Panc1 (cell line): ENCODE data around the gene C1QTNF3. TPM values are rescaled to one million over a fixed set of nuclear protein-coding genes. Genes with fewer than 3 reads are reported as not detected.

ENCODE experiments used
- ATAC-seq: fragments of 200-7000 bp; cut with Tn5 transposase; 2 replicates; pipeline ENCODE4 v1.9.1; 2020; ENCODE audit warnings: mild to moderate bottlenecking, moderate library complexity
- BruUV-seq: library from RNA; stranded (reverse); fragments of 400-500 nt; replicated peaks from 2 replicates; lab custom pipeline; 2021; lab: Mats Ljungman, UMichigan
- CTCF ChIA-PET: fragments of 300-600 bp; sonication (Branson Sonifier 250); formaldehyde crosslinking; loops from one replicate; lab custom pipeline; 2022; ENCODE audit warnings: antibody characterized with exemption; lab: Charles Lee
- POLR2A ChIA-PET: fragments of 300-600 bp; sonication (Branson Sonifier 250); formaldehyde crosslinking; loops from one replicate; lab custom pipeline; 2022; ENCODE audit warnings: antibody characterized with exemption; lab: Charles Lee
- DNase-seq: peaks from one replicate; pipeline ENCODE4 v3.0.0-alpha.2; 2010; ENCODE audit warnings: low read depth, low spot score
- H3K27ac ChIP-seq: 2 replicates; pipeline ENCODE4 v1.5.1; 2011; ENCODE audit warnings: mild to moderate bottlenecking, low read length, inconsistent platforms
- H3K27me3 ChIP-seq: fragments of 200-500 bp; sonication (Bioruptor generic); 2 replicates; pipeline ENCODE4 v1.6.0; 2014; ENCODE audit warnings: low read length, inconsistent platforms; ENCODE audit not compliant: control insufficient read depth, insufficient read depth
- H3K36me3 ChIP-seq: fragments of 200-500 bp; sonication (Bioruptor generic); 2 replicates; pipeline ENCODE4 v1.5.1; 2014; ENCODE audit warnings: inconsistent platforms, mild to moderate bottlenecking, low read length, moderate library complexity; ENCODE audit not compliant: control insufficient read depth, insufficient read depth
- H3K4me1 ChIP-seq: 2 replicates; pipeline ENCODE4 v1.5.1; 2011; ENCODE audit warnings: inconsistent platforms, mild to moderate bottlenecking, low read length, moderate library complexity; ENCODE audit not compliant: control insufficient read depth, insufficient read depth
- H3K4me3 ChIP-seq, 2 experiments: 2 replicates each; pipeline ENCODE4 v1.5.1; 2011 to 2012; ENCODE audit warnings: low read depth in 2 of 2, low read length in 2 of 2, mild to moderate bottlenecking in 2 of 2, inconsistent platforms in 1 of 2, moderate library complexity in 1 of 2
- H3K9me3 ChIP-seq: fragments of 200-500 bp; sonication (Bioruptor generic); 2 replicates; pipeline ENCODE4 v1.5.1; 2014; ENCODE audit warnings: low read depth, mild to moderate bottlenecking, inconsistent platforms, low read length, moderate library complexity; ENCODE audit not compliant: control insufficient read depth, insufficient read depth
- CTCF ChIP-seq: fragments of 450-650 bp; IDR thresholded peaks from 2 replicates; pipeline ENCODE4 v1.5.1; 2017; ENCODE audit warnings: mild to moderate bottlenecking
- POLR2AphosphoS5 ChIP-seq: IDR thresholded peaks from 2 replicates; pipeline ENCODE4 v1.6.1; 2012; ENCODE audit warnings: mild to moderate bottlenecking, low read depth, low read length, moderate library complexity
- SIN3A ChIP-seq: IDR thresholded peaks from 2 replicates; pipeline ENCODE4 v1.6.1; 2012; ENCODE audit warnings: low read depth, mild to moderate bottlenecking, low read length, moderate library complexity, borderline replicate concordance; ENCODE audit not compliant: insufficient read depth
- TCF7L2 ChIP-seq: IDR thresholded peaks from 2 replicates; pipeline ENCODE4 v1.6.1; 2011; ENCODE audit warnings: mild to moderate bottlenecking, low read depth, low read length, inconsistent platforms
- in situ Hi-C: cut with HindIII; loops from 2 replicates; pipeline ENCODE4 v1.10.0; 2016; ENCODE audit warnings: low sequenced_read_pairs, low pct_unique_long_range_greater_than_20kb
- intact Hi-C: fragments of 100-400 bp; cut with micrococcal nuclease; formaldehyde crosslinking; loops from one replicate; pipeline ENCODE4 v1.10.0; 2022; ENCODE audit not compliant: unreplicated experiment
- total RNA-seq: library from RNA; stranded (reverse); gene quantifications from one replicate; pipeline ENCODE4 v1.2.1, GENCODE V29; 2021; ENCODE audit not compliant: unreplicated experiment
- TF ChIP-seq, protein P1 (sequence below), 2 experiments: IDR thresholded peaks; 2 replicates each; pipeline ENCODE4 v1.6.1; 2011 to 2012; ENCODE audit warnings: low read depth in 2 of 2, control low read depth in 1 of 2, low read length in 1 of 2, mild to moderate bottlenecking in 1 of 2, moderate library complexity in 1 of 2; ENCODE audit not compliant: insufficient read depth in 1 of 2

Gene C1QTNF3
- total RNA-seq, 1 experiment from 2014 or later = 2.1 TPM

DNA sequence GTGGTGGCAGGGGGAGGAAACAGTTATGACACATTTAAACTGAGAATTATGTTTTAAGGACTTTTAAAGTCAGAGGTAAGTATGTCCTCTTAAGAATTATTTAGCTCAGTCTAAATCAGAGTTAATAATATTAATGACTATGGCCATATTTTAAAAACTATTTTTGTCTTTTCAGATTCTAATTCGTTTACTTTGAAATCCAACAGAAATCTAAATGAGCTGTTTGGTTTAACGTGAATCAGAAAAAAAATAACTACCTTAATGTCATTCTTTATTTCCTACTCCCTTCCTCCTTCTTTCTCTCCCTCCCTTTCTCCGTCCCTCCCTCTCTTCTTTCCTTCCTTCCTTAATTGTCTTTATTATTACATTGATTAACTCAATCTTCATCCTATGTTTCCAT, 14.7 kb downstream of the C1QTNF3 start:
- Histone ChIP-seq H3K27me3 (no peaks in the 10 kb centered on the region), H3K4me3 (no peak overlapping the region), H3K36me3 (no peaks in the 10 kb centered on the region), H3K9me3 (no peaks in the 10 kb centered on the region), H3K4me1 (no peaks in the 10 kb centered on the region), H3K27ac (no peak overlapping the region)
- BruUV-seq = no TSS peak
- ChIA-PET POLR2A (interaction anchor here (0.7 kb wide), 1 partner anchor 517 kb away, joined by 3 read pairs; no protein-coding TSS in a partner anchor), CTCF (no interaction called here)
- TF ChIP-seq SIN3A (no peak), CTCF (no peak), TCF7L2 (no peak), POLR2AphosphoS5 (no peak)
- TF ChIP-seq, protein P1, sequence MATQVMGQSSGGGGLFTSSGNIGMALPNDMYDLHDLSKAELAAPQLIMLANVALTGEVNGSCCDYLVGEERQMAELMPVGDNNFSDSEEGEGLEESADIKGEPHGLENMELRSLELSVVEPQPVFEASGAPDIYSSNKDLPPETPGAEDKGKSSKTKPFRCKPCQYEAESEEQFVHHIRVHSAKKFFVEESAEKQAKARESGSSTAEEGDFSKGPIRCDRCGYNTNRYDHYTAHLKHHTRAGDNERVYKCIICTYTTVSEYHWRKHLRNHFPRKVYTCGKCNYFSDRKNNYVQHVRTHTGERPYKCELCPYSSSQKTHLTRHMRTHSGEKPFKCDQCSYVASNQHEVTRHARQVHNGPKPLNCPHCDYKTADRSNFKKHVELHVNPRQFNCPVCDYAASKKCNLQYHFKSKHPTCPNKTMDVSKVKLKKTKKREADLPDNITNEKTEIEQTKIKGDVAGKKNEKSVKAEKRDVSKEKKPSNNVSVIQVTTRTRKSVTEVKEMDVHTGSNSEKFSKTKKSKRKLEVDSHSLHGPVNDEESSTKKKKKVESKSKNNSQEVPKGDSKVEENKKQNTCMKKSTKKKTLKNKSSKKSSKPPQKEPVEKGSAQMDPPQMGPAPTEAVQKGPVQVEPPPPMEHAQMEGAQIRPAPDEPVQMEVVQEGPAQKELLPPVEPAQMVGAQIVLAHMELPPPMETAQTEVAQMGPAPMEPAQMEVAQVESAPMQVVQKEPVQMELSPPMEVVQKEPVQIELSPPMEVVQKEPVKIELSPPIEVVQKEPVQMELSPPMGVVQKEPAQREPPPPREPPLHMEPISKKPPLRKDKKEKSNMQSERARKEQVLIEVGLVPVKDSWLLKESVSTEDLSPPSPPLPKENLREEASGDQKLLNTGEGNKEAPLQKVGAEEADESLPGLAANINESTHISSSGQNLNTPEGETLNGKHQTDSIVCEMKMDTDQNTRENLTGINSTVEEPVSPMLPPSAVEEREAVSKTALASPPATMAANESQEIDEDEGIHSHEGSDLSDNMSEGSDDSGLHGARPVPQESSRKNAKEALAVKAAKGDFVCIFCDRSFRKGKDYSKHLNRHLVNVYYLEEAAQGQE (IDR thresholded peaks at IDR 0.05; ENCODE audit: insufficient read depth in 1 of 2, low read depth in 2 of 2, low read length in 1 of 2) = no peak
- ATAC-seq (no peak), DNase-seq (no peak)
- in situ Hi-C loops (no loop called here), intact Hi-C loops (no loop called here)

- intact Hi-C loops (no loop called here), in situ Hi-C loops (no loop called here)
- CTCF ChIA-PET = no interaction called here
- Histone ChIP-seq H3K9me3 (no peaks in the 10 kb centered on the region), H3K27me3 (no peaks in the 10 kb centered on the region), H3K27ac (no peak overlapping the region), H3K4me1 (no peaks in the 10 kb centered on the region), H3K4me3 (no peak overlapping the region), H3K36me3 (no peaks in the 10 kb centered on the region)
- DNase-seq (no peak), ATAC-seq (no peak)
- POLR2A ChIA-PET = no interaction called here
- TF ChIP-seq POLR2AphosphoS5 (no peak), CTCF (no peak), TCF7L2 (no peak), SIN3A (no peak)
- TF ChIP-seq, protein P1 (IDR thresholded peaks at IDR 0.05; ENCODE audit: insufficient read depth in 1 of 2, low read depth in 2 of 2, low read length in 1 of 2) = no peak
- no TSS peak for BruUV-seq
Measured at GRCh38 chr5:34026089-34026761, 16.8 kb downstream of the C1QTNF3 start.
